Jurkat, Clone E6-1 (cell line): ENCODE measurements around the gene ZNF653. TPM values are rescaled to one million over a fixed set of nuclear protein-coding genes. Genes with fewer than 3 reads are reported as not detected.
A peak's percentile ranks its signal among the peaks of the same experiment; 100 is the strongest.

Experiments
- DNase-seq: peaks from one replicate; pipeline ENCODE4 v3.0.0-alpha.2; 2011; ENCODE audit warnings: low read depth, low spot score
- H3K4me3 ChIP-seq: 2 replicates; pipeline ENCODE4 v1.5.1; 2011; ENCODE audit warnings: mild to moderate bottlenecking, low read length, control low read depth, moderate library complexity
- polyA plus RNA-seq: library from polyadenylated mRNA; unstranded; fragments of >200 nt; gene quantifications from one replicate; pipeline ENCODE4 v1.2.1, GENCODE V29; 2012; ENCODE audit warnings: missing spikeins; ENCODE audit not compliant: insufficient read length, insufficient read depth

The ZNF653 gene, protein sequence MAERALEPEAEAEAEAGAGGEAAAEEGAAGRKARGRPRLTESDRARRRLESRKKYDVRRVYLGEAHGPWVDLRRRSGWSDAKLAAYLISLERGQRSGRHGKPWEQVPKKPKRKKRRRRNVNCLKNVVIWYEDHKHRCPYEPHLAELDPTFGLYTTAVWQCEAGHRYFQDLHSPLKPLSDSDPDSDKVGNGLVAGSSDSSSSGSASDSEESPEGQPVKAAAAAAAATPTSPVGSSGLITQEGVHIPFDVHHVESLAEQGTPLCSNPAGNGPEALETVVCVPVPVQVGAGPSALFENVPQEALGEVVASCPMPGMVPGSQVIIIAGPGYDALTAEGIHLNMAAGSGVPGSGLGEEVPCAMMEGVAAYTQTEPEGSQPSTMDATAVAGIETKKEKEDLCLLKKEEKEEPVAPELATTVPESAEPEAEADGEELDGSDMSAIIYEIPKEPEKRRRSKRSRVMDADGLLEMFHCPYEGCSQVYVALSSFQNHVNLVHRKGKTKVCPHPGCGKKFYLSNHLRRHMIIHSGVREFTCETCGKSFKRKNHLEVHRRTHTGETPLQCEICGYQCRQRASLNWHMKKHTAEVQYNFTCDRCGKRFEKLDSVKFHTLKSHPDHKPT
- polyA plus RNA-seq = 18.4 TPM

GRCh38 chr19:11505504-11506100 lies at the start of gene ZNF653:
Gene ZNF653, minus strand, starts transcription at chr19:11505839. Its CDS starts 53 bp downstream, at chr19:11505786.
- H3K4me3 ChIP-seq = peak within 1 kb of the TSS; percentile 64
- peak; percentile 92 for DNase-seq

- no peak overlapping the region for H3K4me3 ChIP-seq
- no peak for DNase-seq
These were observed 49.6 kb upstream of the ZNF653 start for GRCh38 chr19:11555246-11555645.

DNA sequence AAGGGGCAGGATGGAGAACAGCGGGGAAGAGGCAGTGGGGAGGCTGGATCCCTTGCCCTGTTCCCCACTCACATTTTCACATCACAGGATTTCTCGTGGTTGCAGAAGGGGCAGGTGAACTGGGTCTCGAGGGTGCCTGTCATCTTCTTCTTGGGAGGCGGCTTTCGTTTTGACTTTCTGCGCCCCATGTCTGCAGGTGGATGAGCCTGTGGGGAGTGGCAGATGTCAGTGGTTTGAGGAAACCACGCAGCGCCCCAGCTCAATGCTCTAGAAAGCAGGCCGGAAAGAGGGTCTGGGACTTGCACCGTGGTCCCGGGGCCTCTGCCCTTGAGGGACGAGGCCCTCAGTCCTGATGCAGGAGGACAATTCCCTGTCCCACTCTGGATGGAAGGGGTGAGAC lies 48.5 kb upstream of the ZNF653 start:
- no peak for DNase-seq
- H3K4me3 ChIP-seq = no peak overlapping the region

- no peak for DNase-seq
- no peak overlapping the region for H3K4me3 ChIP-seq
These were observed 47.2 kb upstream of the ZNF653 start for GRCh38 chr19:11552666-11553372.

GRCh38 chr19:11551603-11552235 lies 46.1 kb upstream of the ZNF653 start:
- no peak for DNase-seq
- H3K4me3 ChIP-seq = no peak overlapping the region

DNA sequence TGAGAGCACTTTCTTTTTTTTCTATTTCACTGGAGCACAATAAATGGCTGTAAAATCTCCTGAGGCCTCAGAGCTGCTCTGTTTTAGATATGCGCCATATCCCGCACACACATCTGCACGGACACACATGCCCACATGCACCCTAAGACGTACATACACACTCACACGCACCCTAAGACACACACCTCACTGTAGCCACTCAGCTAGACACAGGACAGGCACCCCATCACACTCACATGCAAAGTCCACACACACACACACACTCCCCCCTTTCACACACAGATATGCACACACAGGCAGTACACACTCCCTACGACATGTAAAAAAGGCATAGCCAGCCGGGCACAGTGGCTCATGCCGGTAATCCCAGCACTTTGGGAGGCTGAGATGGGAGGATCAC lies 44.6 kb upstream of the ZNF653 start:
- DNase-seq = no peak
- no peak overlapping the region for H3K4me3 ChIP-seq

GRCh38 chr19:11549386-11549953 lies 43.8 kb upstream of the ZNF653 start:
- DNase-seq = no peak
- no peak overlapping the region for H3K4me3 ChIP-seq

- H3K4me3 ChIP-seq = no peak overlapping the region
These were observed 42.5 kb upstream of the ZNF653 start for GRCh38 chr19:11547929-11548700.

GRCh38 chr19:11541238-11541637 lies 35.6 kb upstream of the ZNF653 start:
- H3K4me3 ChIP-seq = no peak overlapping the region
- DNase-seq = no peak

More at GRCh38 chr19:11547929-11548700, 42.5 kb upstream of the ZNF653 start:
- DNase-seq = no peak

GRCh38 chr19:11540645-11541044 lies 35.0 kb upstream of the ZNF653 start:
- no peak overlapping the region for H3K4me3 ChIP-seq
- no peak for DNase-seq

DNA sequence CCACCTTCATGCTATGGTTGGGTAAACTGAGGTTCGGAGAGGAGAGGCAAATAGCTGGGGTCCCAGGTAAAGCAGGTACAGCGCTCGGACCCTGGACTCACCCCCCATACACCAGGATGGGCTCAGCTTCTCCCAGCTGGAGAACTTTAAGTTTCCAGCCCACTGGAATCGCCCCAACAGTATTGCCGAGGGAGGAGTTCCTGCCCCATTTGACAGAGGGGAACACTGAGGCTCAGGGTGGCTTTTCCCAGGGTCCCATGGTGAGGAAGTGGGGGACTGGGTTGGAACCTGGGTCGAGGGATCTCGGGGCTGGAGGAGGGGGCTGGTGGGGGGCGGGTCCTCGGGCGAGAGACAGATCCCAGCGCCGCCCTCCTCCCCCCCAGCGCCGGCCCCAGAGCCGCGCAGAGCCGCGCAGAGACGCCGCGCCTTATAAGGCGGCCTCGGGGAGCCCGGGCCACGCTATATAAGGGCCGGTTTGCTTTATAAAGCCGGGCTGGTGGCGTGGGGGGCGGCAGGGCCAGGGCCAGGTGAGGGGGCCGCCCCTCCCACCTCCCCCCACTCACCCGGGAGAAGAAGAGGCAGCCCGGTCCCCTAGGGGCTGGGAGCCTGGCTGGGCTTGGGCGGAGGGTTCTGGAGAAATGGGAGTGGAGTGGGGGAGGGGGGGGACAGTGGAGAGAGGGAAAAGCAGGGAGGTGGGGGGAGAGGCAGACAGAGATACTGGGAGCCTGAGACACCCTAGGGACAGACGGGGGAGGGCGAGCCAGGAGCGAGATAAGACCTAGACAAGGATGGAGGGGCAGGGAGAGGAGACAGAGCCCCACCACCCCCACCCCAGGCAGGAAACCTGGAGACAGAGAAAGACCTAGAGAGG lies 34.1 kb upstream of the ZNF653 start:
- no peak overlapping the region for H3K4me3 ChIP-seq
- no peak for DNase-seq

GRCh38 chr19:11538232-11539036 lies 32.8 kb upstream of the ZNF653 start, which contains the start of gene CNN1:
Gene CNN1, plus strand, starts transcription at chr19:11538851. Its CDS starts 77 bp downstream, at chr19:11538928.
- DNase-seq = no peak
- no peak within 1 kb of the TSS for H3K4me3 ChIP-seq

- peak; percentile 72 for DNase-seq
- H3K4me3 ChIP-seq = peak overlapping the region; percentile 44
These were observed 30.4 kb upstream of the ZNF653 start for GRCh38 chr19:11535792-11536595.

- DNase-seq = no peak
- no peak overlapping the region for H3K4me3 ChIP-seq
These were observed 29.3 kb upstream of the ZNF653 start for GRCh38 chr19:11534948-11535347.

DNA sequence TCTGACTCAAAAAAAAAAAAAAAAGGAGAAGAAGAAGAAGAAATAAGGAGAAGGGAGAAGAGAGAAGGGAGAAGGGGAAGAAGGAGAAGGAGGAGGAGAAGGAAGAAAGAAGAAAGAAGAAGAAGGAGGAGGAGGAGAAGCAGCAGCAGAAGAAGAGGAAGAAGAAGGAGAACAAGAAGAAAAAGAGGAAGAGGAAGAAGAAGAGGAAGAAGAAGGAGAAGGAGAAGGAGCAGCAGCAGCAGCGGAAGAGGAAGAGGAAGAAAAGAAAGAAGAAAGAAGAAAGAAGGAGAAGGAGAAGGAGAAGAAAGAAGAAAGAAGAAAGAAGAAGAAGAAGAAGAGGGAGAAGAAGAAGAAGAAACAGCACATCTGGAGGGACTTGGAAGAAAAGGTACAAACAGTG lies 28.9 kb upstream of the ZNF653 start:
- H3K4me3 ChIP-seq = no peak overlapping the region
- no peak for DNase-seq

- DNase-seq = peak; percentile 40
- H3K4me3 ChIP-seq = no peak overlapping the region
These were observed 24.8 kb upstream of the ZNF653 start for GRCh38 chr19:11530432-11530831.
